ENCODE measurements around the gene HENMT1.

DNA sequence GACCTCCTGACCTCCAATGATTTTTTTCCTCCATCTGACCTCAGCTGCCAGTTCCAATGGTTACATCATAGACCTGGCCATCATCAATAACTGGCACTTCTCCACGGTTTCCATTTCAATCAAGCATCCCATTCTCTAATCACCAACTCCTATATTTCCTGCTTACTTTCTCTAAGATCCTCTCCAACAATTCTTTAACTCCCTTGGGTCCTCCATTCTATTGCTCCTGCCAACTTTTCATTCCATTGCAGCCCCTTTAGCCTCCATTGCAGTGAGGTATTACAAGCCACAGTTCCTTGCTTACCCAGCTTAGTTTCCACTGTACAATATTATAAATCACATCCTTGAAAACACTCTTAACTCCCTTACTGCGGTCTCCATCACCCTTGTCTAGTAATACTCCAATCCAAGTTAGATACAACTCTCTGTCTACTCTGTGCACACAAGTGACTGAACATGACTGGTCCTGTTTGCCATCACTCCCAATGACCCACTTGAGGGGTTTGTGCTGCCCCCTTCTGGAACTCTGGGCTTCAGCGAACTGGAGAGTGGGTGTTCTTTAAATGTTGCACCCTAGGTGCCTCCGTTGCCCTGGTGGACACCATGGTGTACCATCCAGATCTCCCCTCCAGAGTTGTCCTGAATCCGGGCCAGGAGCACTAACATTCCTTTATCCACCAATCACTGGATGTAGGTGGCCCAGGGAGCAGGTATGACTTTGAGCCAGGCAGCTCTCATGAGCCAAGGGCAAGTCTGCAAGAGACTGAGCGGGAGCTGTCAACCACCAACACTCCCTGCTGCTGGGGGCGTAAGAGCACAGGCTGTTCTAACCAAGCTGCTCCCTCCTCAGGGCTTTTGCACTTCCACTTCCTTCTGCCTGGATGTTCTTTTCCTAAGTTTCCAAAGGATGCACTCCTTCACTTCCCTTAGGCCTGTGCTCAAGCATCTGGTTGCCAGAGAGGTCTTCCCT, 48.1 kb upstream of the HENMT1 start:
- TF ChIP-seq CTCF (IDR thresholded peaks at IDR 0.05; ENCODE audit: insufficient read depth, low read length, poor library complexity, severe bottlenecking) (peak; percentile 32), EZH2phosphoT487 (conservative IDR thresholded peaks at IDR 0.05; ENCODE audit: low read length) (no peak)
